Measurements from ENCODE around the gene PORCN. TPM values are rescaled to one million over a fixed set of nuclear protein-coding genes. Genes with fewer than 3 reads are reported as not detected.

Gene PORCN
- total and polyA plus RNA-seq, 2 donors (not counting 3 experiments of a cell fraction or from before 2014, with no cell fraction given), result 7.6 to 21.0 TPM

DNA sequence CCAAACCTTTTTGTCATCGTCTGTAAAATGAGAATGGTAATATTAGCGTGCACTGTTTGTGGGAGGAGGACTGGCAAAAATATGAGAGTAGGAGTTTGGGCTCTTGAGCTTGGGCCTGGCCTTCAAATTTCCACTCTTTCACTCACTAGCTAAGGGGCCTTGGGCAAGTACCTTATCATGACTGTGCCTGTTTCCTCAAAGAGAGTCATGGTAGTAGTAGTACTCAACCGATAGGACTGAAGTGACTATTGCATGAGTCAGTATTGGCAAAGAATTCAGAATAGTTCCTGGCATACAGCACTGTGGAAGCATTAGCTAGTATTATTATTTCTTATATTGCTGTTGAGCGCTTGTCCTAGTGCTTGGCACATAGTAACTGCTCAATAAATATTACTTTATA, 49.5 kb downstream of the PORCN start:
- DNase-seq (ENCODE audit: low read depth, low spot score) (peak; percentile 53), FAIRE-seq (peak; percentile 96)
- Histone ChIP-seq H3K36me3 (ENCODE audit: control insufficient read depth in 2 of 2, extremely low read depth in 1 of 2, insufficient read depth in 2 of 2, low read length in 2 of 2) (peaks cover 0 to 7% of the 10 kb centered on the region in 2 experiments), H3K9me1 (replicated peaks; ENCODE audit: control insufficient read depth, extremely low read depth, insufficient read depth, low read length) (no peaks in the 10 kb centered on the region), H4K20me1 (replicated peaks; ENCODE audit: control insufficient read depth, extremely low read depth, insufficient read depth, low read length) (no peaks in the 10 kb centered on the region), H3K4me1 (ENCODE audit: control insufficient read depth, extremely low read depth, insufficient read depth, low read length) (peaks cover 2% of the 10 kb centered on the region), H3K4me2 (ENCODE audit: insufficient read depth, low read length) (no peak overlapping the region), H2AFZ (ENCODE audit: low read depth, low read length) (no peak overlapping the region), H3K9me3 (replicated peaks; ENCODE audit: control insufficient read depth, insufficient read depth, low read length) (no peaks in the 10 kb centered on the region), H3K79me2 (ENCODE audit: control insufficient read depth, insufficient read depth, low read length) (no peaks in the 10 kb centered on the region), H3K27me3 (ENCODE audit: control insufficient read depth in 2 of 2, insufficient read depth in 2 of 2, low read length in 2 of 2) (no peaks in the 10 kb centered on the region), H3K4me3 (replicated peaks in 1 of 3; ENCODE audit: insufficient read depth in 1 of 3, low read depth in 1 of 3, low read length in 3 of 3) (no peak overlapping the region), H3K27ac (ENCODE audit: insufficient read depth, low read depth, low read length) (peak overlapping the region; percentile 41), H3K9ac (replicated peaks; ENCODE audit: extremely low read depth, insufficient read depth, low read length) (no peak overlapping the region)
- no TSS peak for BruUV-seq (replicated peaks)
- intact Hi-C loops (cut with micrococcal nuclease), result no loop called here
- CTCF ChIA-PET, result interaction anchor here (1.5 kb wide), 1 partner anchor 19 kb away, joined by 5 read pairs; the partner anchor contains the start of gene TBC1D25
- dilution Hi-C loops (cut with MboI; ENCODE audit: extremely low pct_ligation_motif_present, low sequenced_read_pairs), result no loop called here
- POLR2A ChIA-PET, result interaction anchor here (0.7 to 1.2 kb wide), 2 partner anchors 16 to 20 kb away, joined by 3 to 5 read pairs; partner anchors contain the start of gene RBM3
- TF ChIP-seq EZH2 (IDR thresholded peaks at IDR 0.05; ENCODE audit: borderline replicate concordance, low read depth, low read length, severe bottlenecking) (no peak), POLR2A (IDR thresholded peaks at IDR 0.05; ENCODE audit: low read depth, low read length) (no peak), MYC (IDR thresholded peaks at IDR 0.05; ENCODE audit: low read depth, low read length) (no peak), JUN (IDR thresholded peaks at IDR 0.05; ENCODE audit: borderline replicate concordance, insufficient read depth, insufficient read length, low read depth) (peak; percentile 62), FOS (IDR thresholded peaks at IDR 0.05; ENCODE audit: borderline replicate concordance, insufficient read depth, low read length) (peak; percentile 83), GATA2 (IDR thresholded peaks at IDR 0.05; ENCODE audit: insufficient read depth, insufficient read length, low read depth, low read length) (peak; percentile 23), POLR2AphosphoS5 (IDR thresholded peaks at IDR 0.05; ENCODE audit: insufficient read depth, low read depth, low read length) (peak; percentile 19)
- TF ChIP-seq, protein P1, sequence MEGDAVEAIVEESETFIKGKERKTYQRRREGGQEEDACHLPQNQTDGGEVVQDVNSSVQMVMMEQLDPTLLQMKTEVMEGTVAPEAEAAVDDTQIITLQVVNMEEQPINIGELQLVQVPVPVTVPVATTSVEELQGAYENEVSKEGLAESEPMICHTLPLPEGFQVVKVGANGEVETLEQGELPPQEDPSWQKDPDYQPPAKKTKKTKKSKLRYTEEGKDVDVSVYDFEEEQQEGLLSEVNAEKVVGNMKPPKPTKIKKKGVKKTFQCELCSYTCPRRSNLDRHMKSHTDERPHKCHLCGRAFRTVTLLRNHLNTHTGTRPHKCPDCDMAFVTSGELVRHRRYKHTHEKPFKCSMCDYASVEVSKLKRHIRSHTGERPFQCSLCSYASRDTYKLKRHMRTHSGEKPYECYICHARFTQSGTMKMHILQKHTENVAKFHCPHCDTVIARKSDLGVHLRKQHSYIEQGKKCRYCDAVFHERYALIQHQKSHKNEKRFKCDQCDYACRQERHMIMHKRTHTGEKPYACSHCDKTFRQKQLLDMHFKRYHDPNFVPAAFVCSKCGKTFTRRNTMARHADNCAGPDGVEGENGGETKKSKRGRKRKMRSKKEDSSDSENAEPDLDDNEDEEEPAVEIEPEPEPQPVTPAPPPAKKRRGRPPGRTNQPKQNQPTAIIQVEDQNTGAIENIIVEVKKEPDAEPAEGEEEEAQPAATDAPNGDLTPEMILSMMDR (IDR thresholded peaks at IDR 0.05; ENCODE audit: extremely low read depth in 1 of 2, insufficient read depth in 1 of 2, low read depth in 1 of 2, low read length in 2 of 2), result no peak
- TF ChIP-seq, protein P2, sequence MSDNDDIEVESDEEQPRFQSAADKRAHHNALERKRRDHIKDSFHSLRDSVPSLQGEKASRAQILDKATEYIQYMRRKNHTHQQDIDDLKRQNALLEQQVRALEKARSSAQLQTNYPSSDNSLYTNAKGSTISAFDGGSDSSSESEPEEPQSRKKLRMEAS (IDR thresholded peaks at IDR 0.05; ENCODE audit: insufficient read depth, insufficient read length), result no peak
